GM12892 (cell line): ENCODE measurements around the gene IDUA.

Experiments used
- POLR2A ChIP-seq: IDR thresholded peaks from 2 replicates; pipeline ENCODE4 v1.6.1; 2011; ENCODE audit warnings: low read depth, low read length, control low read depth
- POLR2AphosphoS5 ChIP-seq: IDR thresholded peaks from 2 replicates; pipeline ENCODE4 v1.6.1; 2011; ENCODE audit warnings: low read depth, low read length, control low read depth
- TAF1 ChIP-seq: IDR thresholded peaks from 2 replicates; pipeline ENCODE4 v1.6.1; 2011; ENCODE audit warnings: low read depth, mild to moderate bottlenecking, control low read depth, low read length, borderline replicate concordance

DNA sequence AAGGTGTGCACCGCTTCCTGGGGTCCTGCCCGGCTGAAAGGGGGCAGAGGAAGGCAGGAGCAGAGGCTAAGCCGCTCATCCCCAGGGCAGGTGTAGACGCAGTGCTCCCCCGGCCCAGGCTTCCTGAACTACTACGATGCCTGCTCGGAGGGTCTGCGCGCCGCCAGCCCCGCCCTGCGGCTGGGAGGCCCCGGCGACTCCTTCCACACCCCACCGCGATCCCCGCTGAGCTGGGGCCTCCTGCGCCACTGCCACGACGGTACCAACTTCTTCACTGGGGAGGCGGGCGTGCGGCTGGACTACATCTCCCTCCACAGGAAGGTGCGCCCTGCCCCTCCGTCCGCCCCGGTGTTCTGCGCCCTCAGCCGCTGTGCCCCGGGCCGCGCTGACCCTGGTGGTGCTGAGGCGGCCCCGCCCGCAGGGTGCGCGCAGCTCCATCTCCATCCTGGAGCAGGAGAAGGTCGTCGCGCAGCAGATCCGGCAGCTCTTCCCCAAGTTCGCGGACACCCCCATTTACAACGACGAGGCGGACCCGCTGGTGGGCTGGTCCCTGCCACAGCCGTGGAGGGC is 14.8 kb downstream of the IDUA start:
- TF ChIP-seq POLR2AphosphoS5: no peak
- no peak for TF ChIP-seq POLR2A
- no peak for TF ChIP-seq TAF1
